ENCODE results near the gene SH3TC1. TPM values are rescaled to one million over a fixed set of nuclear protein-coding genes. Genes with fewer than 3 reads are reported as not detected.

Gene SH3TC1
- total RNA-seq, 1 experiment from 2014 or later = 28.9 TPM

DNA sequence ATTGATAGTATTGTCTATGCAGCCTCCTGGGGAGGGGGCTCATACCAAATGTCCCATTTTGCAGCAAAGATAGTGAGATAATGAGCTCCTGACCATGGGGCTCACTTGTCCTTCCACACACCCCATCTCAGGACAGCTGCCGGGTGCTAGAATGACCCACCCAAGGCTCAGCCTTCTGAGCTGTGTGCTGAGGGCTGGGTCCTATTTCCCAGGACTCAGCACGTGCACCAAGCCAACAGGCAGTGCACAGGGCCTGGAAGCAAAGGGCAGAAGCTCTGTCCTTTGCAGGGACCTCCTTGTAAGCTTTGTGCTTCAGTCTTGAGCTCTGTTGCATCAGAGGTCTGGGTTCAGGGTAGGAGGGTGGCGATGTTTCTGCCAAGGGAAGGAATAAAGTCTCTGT is 29.3 kb upstream of the SH3TC1 start:
- Histone ChIP-seq H3K36me3 (no peaks in the 10 kb centered on the region), H3K27me3 (peaks cover 6% of the 10 kb centered on the region; the same call in 1 of the 2 replicates), H3K4me1 (no peaks in the 10 kb centered on the region), H3K9me3 (replicated peaks) (no peaks in the 10 kb centered on the region), H3K27ac (no peak overlapping the region), H3K4me3 (no peak overlapping the region)
- no peak for DNase-seq

DNA sequence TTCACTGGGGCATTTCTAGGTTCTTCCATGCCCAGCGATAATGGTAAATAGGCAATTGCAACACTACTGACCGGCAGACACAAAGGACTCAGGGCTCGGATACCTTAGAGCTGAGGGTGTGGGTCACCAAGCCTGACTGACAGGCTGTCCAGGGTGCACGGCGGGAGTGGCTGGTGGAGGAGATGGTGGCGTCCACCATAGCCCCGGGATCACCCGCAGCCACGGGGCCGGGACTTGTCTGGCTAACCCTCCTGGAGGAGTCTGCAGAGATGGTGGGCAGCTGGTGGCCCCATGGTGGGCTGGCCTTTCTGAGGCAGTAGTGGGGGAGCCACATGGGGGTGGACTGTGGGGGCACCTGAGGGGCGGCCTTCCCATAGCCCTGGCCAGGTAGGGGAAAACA is 28.7 kb upstream of the SH3TC1 start:
- no peaks in the 10 kb centered on the region for H3K36me3 ChIP-seq
- no peak for DNase-seq
- H3K27ac ChIP-seq = no peak overlapping the region
- H3K9me3 ChIP-seq (replicated peaks) = no peaks in the 10 kb centered on the region
- 0 out of 2 replicates have a peak, but pooled peaks cover 6% of the 10 kb centered on the region for H3K27me3 ChIP-seq
- no peaks in the 10 kb centered on the region for H3K4me1 ChIP-seq
- no peak overlapping the region for H3K4me3 ChIP-seq

DNA sequence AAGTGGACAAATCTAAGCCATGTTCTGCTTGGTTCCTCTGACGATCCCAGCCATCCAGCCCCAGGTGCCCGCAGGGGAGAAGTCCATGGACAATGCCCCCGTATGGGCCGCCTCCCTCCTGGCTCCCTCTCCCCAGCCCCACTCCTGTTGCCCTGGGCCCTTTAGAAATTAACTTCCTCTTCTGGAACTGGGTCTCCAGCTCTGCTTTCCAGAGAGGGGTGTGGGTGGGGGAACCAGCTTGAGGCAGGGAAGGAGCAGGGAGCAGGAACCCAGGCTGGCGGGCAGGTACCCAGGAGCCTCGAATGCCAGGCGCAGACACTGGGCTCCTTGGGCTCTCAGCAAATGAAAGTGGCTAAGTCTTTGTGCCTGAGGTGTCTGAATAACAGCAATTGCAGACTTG is 27.8 kb upstream of the SH3TC1 start:
- Histone ChIP-seq H3K4me1 (no peaks in the 10 kb centered on the region), H3K36me3 (no peaks in the 10 kb centered on the region), H3K27ac (no peak overlapping the region), H3K4me3 (no peak overlapping the region), H3K27me3 (0 out of 2 replicates have a peak, but pooled peaks cover 8% of the 10 kb centered on the region), H3K9me3 (replicated peaks) (no peaks in the 10 kb centered on the region)
- no peak for DNase-seq

DNA sequence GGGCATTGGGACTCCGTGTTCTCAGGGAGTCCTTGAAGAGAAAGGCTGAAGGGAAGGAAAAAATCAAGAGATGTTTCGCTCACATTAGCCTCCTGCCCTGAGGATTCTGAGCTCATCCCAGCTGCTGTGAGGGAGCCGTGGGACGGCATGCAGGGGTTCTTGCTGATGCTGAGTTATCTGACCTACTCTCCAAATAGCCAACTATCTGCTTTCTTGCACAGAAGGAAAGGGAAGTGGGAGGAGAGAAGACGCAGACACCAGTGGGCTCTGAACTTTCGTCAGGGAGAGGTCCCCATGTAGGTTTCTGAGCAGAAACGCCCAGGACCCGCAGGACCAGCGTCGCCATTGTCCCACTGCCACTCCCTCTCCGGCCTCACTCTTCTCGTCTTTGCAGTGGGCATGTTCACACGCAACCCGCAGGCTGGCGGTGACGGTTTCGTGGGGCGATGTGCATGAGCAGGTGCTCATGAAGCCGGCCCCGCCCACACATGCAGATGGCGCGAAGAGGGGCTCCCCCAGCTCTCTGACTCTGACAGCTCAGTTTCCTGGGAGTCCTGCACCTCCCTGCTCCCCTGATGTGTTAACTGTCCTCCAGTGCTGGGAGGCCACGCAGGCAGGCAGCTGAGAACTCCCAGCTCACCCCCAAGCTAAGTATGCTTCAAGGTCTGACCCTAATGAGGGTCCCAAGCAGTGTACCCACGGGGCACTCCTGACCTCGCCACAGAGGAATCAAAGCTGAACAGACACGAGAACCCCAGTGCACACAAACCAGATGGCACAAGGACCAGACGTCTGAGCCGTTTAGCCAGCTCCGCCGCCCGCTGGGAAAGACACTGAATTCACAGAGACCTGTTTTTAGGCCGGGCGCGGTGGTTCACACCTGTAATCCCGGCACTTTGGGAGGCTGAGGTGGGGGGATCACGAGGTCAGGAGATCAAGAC is 26.8 kb upstream of the SH3TC1 start:
- DNase-seq = no peak
- no peaks in the 10 kb centered on the region for H3K9me3 ChIP-seq (replicated peaks)
- no peak overlapping the region for H3K4me3 ChIP-seq
- no peak overlapping the region for H3K27ac ChIP-seq
- no peaks in the 10 kb centered on the region for H3K36me3 ChIP-seq
- H3K4me1 ChIP-seq = no peaks in the 10 kb centered on the region; the same call in 1 of the 2 replicates
- H3K27me3 ChIP-seq = 0 out of 2 replicates have a peak, but pooled peaks cover 12% of the 10 kb centered on the region

DNA sequence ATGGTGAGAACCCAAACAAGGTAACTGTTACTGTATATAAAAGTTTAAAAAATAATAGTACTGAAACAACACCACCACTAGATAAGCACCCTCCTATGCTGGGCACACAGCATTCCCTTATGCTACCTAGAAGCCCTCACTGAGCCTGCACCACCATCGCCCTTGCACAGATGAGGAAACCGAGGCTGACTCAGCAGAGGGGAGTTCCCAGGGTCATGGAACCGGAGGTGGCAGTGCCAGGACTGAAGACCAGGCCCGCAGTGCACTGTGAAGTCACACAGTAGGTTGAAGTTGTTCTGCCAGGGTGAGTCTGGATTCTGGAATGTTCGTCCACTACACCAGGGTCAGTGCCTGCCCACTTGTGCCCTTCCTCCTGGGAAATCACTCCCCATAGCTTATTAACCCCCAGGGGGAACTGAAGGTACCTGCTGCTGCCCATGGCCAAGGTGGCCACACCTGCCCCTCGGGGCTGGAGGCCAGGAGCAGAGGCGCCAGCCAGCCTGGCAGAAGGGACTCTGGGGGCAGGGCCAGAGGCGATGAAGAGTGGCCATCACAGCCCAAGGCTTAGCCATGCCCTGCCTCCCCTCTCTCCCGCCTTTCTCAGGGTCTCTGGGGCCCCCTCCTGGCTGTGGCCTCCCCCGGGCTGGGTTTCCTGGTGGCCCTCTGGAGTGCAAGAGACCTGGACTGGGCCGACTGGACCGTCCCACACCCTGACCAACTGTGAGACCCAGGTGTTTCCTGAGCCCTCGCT is 25.4 kb upstream of the SH3TC1 start:
- no peak overlapping the region for H3K4me3 ChIP-seq
- no peaks in the 10 kb centered on the region; the same call in 1 of the 2 replicates for H3K4me1 ChIP-seq
- DNase-seq = peak in 1 of 2 experiments; percentile 2
- 0 out of 2 replicates have a peak, but pooled peaks cover 12% of the 10 kb centered on the region for H3K27me3 ChIP-seq
- H3K27ac ChIP-seq = no peak overlapping the region
- H3K36me3 ChIP-seq = no peaks in the 10 kb centered on the region
- H3K9me3 ChIP-seq (replicated peaks) = no peaks in the 10 kb centered on the region

DNA sequence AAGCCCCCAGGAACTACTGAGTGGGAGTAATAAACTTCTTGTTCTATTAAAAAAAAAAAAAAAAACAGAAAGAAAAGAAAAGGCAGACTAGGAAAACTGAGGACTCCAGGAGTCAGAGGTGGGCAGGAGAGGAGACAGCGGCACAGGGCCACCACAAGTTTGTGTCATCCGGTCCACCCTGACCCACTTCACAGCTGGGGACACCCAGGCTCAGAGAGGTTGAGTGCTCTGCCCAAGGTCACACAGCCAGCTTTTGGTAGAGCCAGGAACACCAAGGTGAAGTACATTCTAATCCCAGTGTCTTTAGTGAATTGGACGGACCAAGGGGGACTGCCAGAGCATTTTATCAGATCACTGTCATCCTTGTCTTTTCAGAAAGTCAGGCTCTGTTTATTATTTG is 24.1 kb upstream of the SH3TC1 start:
- H3K27ac ChIP-seq = no peak overlapping the region
- DNase-seq = no peak
- H3K4me1 ChIP-seq = no peaks in the 10 kb centered on the region; the same call in 1 of the 2 replicates
- H3K9me3 ChIP-seq (replicated peaks) = no peaks in the 10 kb centered on the region
- 0 out of 2 replicates have a peak, but pooled peaks cover 12% of the 10 kb centered on the region for H3K27me3 ChIP-seq
- H3K36me3 ChIP-seq = no peaks in the 10 kb centered on the region
- no peak overlapping the region for H3K4me3 ChIP-seq

DNA sequence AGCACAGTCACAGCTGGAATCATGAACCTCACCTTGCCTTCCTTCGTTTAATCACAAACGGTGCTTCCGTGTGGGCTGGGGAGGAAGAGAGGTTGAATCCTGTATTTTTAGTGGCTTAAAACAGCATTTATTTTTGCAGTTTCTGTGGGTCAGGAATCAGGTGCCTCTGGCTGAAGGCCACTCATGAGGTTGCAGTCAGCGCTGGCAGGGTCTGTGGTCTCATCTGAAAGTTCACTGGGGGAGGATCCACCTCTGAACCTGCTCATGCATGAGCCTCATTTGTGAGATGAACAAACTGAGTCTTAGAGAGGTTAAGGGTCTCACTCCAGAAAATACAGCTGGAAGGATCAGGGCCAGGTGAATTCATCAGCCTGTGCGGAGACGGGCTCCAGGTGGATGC is 23.4 kb upstream of the SH3TC1 start:
- H3K27me3 ChIP-seq = 0 out of 2 replicates have a peak, but pooled peaks cover 12% of the 10 kb centered on the region
- no peaks in the 10 kb centered on the region for H3K9me3 ChIP-seq (replicated peaks)
- no peaks in the 10 kb centered on the region; the same call in 1 of the 2 replicates for H3K4me1 ChIP-seq
- H3K27ac ChIP-seq = no peak overlapping the region
- H3K4me3 ChIP-seq = no peak overlapping the region
- H3K36me3 ChIP-seq = no peaks in the 10 kb centered on the region
- no peak for DNase-seq

DNA sequence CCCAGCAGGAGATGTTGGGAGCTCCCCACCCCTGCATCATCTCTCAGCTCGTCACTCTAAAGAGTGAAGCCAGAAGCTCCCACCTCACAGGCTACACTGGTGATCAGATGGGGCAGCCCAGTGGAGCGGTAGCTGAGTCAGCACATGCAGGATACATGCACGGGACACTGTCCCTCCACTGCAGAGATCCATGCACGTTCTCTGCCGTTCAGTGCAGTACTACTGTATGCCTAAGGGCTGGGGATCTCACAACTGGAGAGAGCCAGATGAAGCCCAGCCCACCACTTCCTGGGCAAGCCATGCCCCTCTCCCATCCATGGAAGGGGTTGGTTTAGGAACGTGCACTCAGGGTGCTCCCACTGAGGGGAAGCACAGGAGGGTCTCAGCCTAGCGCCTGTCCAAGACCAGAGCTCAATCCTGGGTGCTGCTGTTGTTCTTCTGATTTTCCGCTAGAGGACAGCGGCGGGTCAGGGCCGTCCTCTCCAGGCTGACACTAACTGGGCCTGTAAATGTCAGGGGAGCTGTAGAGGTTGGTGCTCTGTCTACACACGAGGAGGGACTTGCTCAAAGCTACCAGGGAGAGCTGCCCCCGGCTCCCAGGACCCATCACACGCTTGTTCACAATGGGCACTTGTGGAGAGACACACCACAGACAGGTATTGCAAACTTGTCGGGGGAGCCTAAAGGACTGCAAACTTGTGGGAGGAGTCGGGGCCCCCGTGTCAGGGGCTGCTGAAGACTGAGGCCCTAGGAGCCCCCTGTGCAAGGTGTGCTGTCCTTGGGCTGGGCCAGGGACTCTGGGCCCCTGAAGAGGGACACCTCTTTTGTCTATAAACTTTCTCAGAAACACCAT is 22.3 kb upstream of the SH3TC1 start:
- Histone ChIP-seq H3K9me3 (replicated peaks) (no peaks in the 10 kb centered on the region), H3K27me3 (0 out of 2 replicates have a peak, but pooled peaks cover 6% of the 10 kb centered on the region), H3K4me3 (no peak overlapping the region), H3K36me3 (no peaks in the 10 kb centered on the region), H3K4me1 (peaks cover 4% of the 10 kb centered on the region), H3K27ac (no peak overlapping the region)
- peak; percentile 76 to 83 for DNase-seq

DNA sequence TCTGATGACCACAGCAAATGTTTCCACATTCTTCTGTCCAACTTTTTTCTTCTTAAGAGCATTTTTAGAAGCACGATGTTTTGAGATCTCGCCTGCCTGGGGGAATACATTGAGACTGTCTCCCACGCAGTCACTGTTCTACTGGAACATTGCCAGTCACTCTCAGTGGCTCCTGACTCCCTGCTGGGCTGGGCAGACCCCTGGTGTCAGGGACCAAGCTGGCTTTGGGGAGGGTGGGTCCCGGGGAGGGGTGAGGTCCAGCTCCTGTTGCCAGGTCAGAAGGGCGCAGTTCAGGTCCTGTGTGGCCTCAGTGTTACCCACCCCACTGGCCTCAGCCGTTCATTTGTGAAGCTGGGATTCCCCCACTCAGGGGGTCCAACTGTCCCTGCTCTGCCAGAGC is 21.5 kb upstream of the SH3TC1 start:
- H3K27ac ChIP-seq = no peak overlapping the region
- no peak overlapping the region for H3K4me3 ChIP-seq
- peaks cover 12% of the 10 kb centered on the region for H3K4me1 ChIP-seq
- no peaks in the 10 kb centered on the region for H3K9me3 ChIP-seq (replicated peaks)
- 0 out of 2 replicates have a peak, but pooled peaks cover 6% of the 10 kb centered on the region for H3K27me3 ChIP-seq
- no peaks in the 10 kb centered on the region for H3K36me3 ChIP-seq
- DNase-seq = no peak

DNA sequence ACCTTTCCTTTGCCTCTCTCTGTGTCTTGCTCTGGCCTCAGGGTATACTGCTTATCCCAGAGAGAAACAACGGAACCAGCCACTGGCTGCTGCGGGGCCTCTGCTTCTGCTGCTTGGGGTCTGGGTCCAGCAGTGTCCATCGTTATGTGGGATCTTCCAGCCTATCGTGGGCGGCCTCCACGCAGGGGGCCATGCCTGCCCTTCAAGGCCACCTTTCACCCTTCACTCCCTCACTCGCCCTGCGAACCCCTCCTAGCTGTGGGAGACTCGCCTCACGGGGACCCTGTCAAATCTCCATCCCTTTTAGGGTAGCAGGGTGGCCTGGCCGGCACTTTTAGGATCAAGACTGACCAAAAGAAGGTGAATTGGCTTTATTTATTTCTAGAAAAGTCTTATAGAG is 21.1 kb upstream of the SH3TC1 start:
- no peaks in the 10 kb centered on the region for H3K9me3 ChIP-seq (replicated peaks)
- no peaks in the 10 kb centered on the region for H3K36me3 ChIP-seq
- DNase-seq = no peak
- H3K4me1 ChIP-seq = peaks cover 16% of the 10 kb centered on the region
- H3K27ac ChIP-seq = no peak overlapping the region
- H3K4me3 ChIP-seq = no peak overlapping the region
- 0 out of 2 replicates have a peak, but pooled peaks cover 6% of the 10 kb centered on the region for H3K27me3 ChIP-seq

DNA sequence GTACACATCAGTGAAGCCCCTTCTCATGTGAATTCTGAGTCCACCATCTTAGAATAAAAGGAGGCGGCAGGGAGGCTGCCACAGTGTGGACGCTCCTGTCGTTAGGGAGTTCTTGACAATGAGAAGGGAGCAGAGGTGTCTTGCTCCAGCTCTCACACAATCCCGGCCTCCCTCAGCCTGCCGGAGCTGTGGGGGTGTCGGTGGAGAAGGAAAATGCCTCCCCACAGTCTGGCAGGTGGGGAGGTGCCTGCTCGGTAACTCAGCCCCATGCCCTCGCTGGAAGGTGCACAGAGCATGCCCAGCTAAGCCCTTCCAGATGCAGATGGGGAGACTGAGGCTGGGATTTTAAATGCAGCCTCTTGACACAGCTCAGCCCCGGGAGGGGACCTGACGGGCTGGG is 20.0 kb upstream of the SH3TC1 start:
- H3K27me3 ChIP-seq = 0 out of 2 replicates have a peak, but pooled peaks cover 6% of the 10 kb centered on the region
- H3K4me1 ChIP-seq = peaks cover 26% of the 10 kb centered on the region

DNA sequence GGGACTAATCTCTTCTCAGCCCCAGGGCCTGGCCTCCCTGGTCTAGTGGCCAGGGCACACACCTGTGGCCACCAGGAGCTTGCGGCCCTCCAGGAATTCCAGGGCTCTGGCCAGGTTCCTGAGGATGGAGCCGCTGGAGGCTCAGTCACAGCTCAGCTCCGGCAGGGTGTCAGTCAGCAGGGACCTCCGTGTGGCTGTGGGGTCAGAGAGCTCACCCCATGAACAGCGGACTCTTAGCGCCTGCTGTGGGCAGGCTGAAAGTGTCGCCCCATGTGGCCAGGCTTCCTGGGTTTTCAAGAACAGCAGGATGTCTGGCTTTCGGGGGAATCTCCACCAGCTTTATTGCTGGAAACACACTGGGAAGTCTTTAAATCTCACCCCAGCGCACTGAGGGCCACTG is 19.3 kb upstream of the SH3TC1 start:
- no peak for DNase-seq
- Histone ChIP-seq H3K9me3 (replicated peaks) (no peaks in the 10 kb centered on the region), H3K36me3 (no peaks in the 10 kb centered on the region), H3K27ac (no peak overlapping the region), H3K27me3 (0 out of 2 replicates have a peak, but pooled peaks cover 6% of the 10 kb centered on the region), H3K4me1 (peaks cover 26% of the 10 kb centered on the region), H3K4me3 (no peak overlapping the region)

More for the DNA sequence above, 20.0 kb upstream of the SH3TC1 start:
- Histone ChIP-seq H3K4me3 (no peak overlapping the region), H3K27ac (no peak overlapping the region), H3K36me3 (no peaks in the 10 kb centered on the region), H3K9me3 (replicated peaks) (no peaks in the 10 kb centered on the region)
- no peak for DNase-seq

DNA sequence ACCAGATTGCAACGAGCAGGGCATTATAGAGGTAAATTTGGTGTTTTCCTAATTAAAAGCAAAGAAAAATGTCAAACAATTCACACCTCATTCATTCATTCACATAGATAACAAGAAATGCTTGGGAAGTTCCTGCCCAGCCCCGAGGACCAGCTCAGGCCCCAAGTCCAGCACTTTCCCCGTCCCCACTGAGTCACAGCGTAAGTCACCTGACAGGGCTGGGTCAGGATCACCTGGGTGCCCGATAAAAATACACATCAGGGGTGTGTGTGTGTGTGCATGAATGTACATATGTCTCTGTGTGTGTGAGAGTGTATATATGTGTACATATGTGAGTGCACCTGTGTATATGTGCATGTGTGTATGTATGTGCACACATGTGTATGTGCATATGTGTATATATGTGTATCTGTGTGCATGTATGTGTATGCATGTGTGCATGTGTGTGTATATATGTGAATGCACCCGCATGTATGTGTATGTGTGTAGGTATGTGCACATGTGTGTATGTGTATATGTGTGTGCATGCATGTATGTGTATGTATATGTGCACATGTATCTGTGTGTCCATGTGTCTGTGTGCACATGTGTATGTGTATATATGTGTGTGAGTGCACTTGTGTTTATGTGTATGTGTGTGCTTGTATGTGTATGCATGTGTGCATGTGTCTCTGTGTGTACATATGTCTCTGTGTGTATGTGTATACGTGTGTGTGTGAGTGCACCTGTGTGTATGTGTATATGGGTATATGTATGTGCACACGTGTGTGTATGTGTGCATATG is 18.6 kb upstream of the SH3TC1 start:
- peaks cover 32% of the 10 kb centered on the region for H3K4me1 ChIP-seq
- DNase-seq = no peak
- no peak overlapping the region for H3K4me3 ChIP-seq
- H3K27me3 ChIP-seq = 0 out of 2 replicates have a peak, but pooled peaks cover 6% of the 10 kb centered on the region
- no peaks in the 10 kb centered on the region for H3K9me3 ChIP-seq (replicated peaks)
- H3K36me3 ChIP-seq = no peaks in the 10 kb centered on the region
- H3K27ac ChIP-seq = no peak overlapping the region
